Pancreas (tissue), 10 donors: Measurements from ENCODE around the gene SLC40A1. TPM values are rescaled to one million over a fixed set of nuclear protein-coding genes. Genes with fewer than 3 reads are reported as not detected.

Experiments used
- ATAC-seq, 4 donors: fragments of 200-7000 bp; cut with Tn5 transposase; one replicate each; pipeline versions ENCODE4 v1.8.0 to v1.9.1; 2020; ENCODE audit warnings: mild to moderate bottlenecking in 4 of 4, moderate library complexity in 4 of 4
- DNase-seq, 6 donors: peaks; one replicate each; pipeline ENCODE4 v3.0.0-alpha.2; 2020
- FAIRE-seq: peaks from 2 replicates; lab custom pipeline; 2012; peaks lifted over from hg19 to GRCh38; lab: Jason Lieb, UNC
- H3K27ac ChIP-seq, 4 donors: fragments of 200-600 bp; sonication (generic); 1 replicate in 3 of 4; 2 replicates in 1 of 4; pipeline versions ENCODE4 v1.5.0 to v1.8.0; 2020
- H3K27me3 ChIP-seq, 4 donors: fragments of 200-600 bp; one replicate each; pipeline ENCODE4 v1.8.0; 2021
- H3K36me3 ChIP-seq, 3 donors: fragments of 200-600 bp; sonication (generic) in 1 of 3; one replicate each; pipeline versions ENCODE4 v1.5.0 to v1.8.0; 2020 to 2021
- H3K4me1 ChIP-seq, 3 donors: fragments of 200-600 bp; one replicate each; pipeline ENCODE4 v1.8.0; 2021
- H3K4me3 ChIP-seq, 4 donors: fragments of 200-600 bp; sonication (generic) in 2 of 4; one replicate each; pipeline versions ENCODE4 v1.5.0 to v1.8.0; 2020 to 2021
- H3K9me3 ChIP-seq, 4 donors: fragments of 200-600 bp; one replicate each; pipeline ENCODE4 v1.8.0; 2021
- CTCF ChIP-seq, 4 donors: fragments of 200-600 bp; sonication (generic) in 3 of 4; IDR thresholded peaks; one replicate each; pipeline versions ENCODE4 v1.5.0 to v1.8.0; 2021; ENCODE audit warnings: antibody characterized with exemption in 4 of 4
- WGBS, 2 donors: extraction: QIAGEN DNeasy Blood & Tissue Kit; methylation state at CpG; one replicate each; pipeline ENCODE4 v1.1.7; 2013; 5-methylcytosine and 5-hydroxymethylcytosine counted together
- intact Hi-C, 3 donors: fragments of 100-400 bp; cut with DNase I; formaldehyde crosslinking; loops; one replicate each; pipeline versions ENCODE4 v1.11.1 to v1.14.2; 2022
- polyA plus RNA-seq, 2 donors: library from polyadenylated mRNA; stranded (reverse); fragments of 200-250 nt; gene quantifications; one replicate each; pipeline ENCODE4 v1.2.3, GENCODE V29; 2013
- total RNA-seq, 6 donors: library from RNA; stranded (reverse); fragmentation: NEBNext Ultra II Directional in 4 of 6; extraction: Animal tissue kit (Norgen Biotek cat#: 25700) in 4 of 6; gene quantifications; one replicate each; pipeline versions ENCODE4 v1.2.1 to v1.2.4, GENCODE V29; 2021 to 2023
- donor health status: healthy with polysubstance abuse.
- donor health status: DM: no; HTN: no; CAD: no; lungs with moderate emphysema.
- donor health status: DM: no; HTN: no; CAD: no.
- donor health status: control.
- donor health status: control.
- donor health status: Bipolar disorder and iron deficiency.
- donor health status: DM: yes; HTN: yes; CAD: no.
- donor health status: DM: no; HTN: no; CAD: no.
- donor health status: DM: no; HTN: no; CAD: no.
- donor health status: DM: yes; HTN: yes; CAD: no.

SLC40A1 gene
- total and polyA plus RNA-seq, 8 donors: 14.0 to 65.8 (median 40.4) TPM

- ATAC-seq (no peak), FAIRE-seq (no peak), DNase-seq (no peak)
- TF ChIP-seq CTCF (IDR thresholded peaks at IDR 0.05): no peak
- no peaks in the 10 kb centered on the region for H3K27me3 ChIP-seq
- no peaks in the 10 kb centered on the region for H3K36me3 ChIP-seq
- H3K4me3 ChIP-seq: no peak overlapping the region
- peaks cover 3 to 10% (median 7%) of the 10 kb centered on the region in 3 donors for H3K4me1 ChIP-seq
- no peak overlapping the region for H3K27ac ChIP-seq
- WGBS, 2 donors: 79 to 85% methylated on average over 5 of the region's 5 CpGs
- H3K9me3 ChIP-seq: no peaks in the 10 kb centered on the region
- intact Hi-C loops: no loop called here
Measured at GRCh38 chr2:189583227-189584198, 2.9 kb upstream of the SLC40A1 start.

- WGBS, 2 donors: 95 to 100% methylated on average over 2 of the region's 2 CpGs
- Histone ChIP-seq H3K27me3 (no peaks in the 10 kb centered on the region), H3K4me1 (peaks cover 5 to 13% (median 13%) of the 10 kb centered on the region in 3 donors), H3K36me3 (no peaks in the 10 kb centered on the region), H3K4me3 (no peak overlapping the region), H3K27ac (no peak overlapping the region), H3K9me3 (no peaks in the 10 kb centered on the region)
- no peak for TF ChIP-seq CTCF (IDR thresholded peaks at IDR 0.05)
- intact Hi-C loops: no loop called here
- no peak for FAIRE-seq
- no peak for DNase-seq
- ATAC-seq: no peak
Measured at GRCh38 chr2:189582809-189583192, 2.2 kb upstream of the SLC40A1 start.

GRCh38 chr2:189582140-189582808 lies 1.7 kb upstream of the SLC40A1 start:
- DNase-seq: no peak
- Histone ChIP-seq H3K9me3 (no peaks in the 10 kb centered on the region), H3K27me3 (no peaks in the 10 kb centered on the region), H3K4me3 (no peak overlapping the region), H3K27ac (peak overlapping the region in 2 of 4 donors; percentile 93), H3K36me3 (no peaks in the 10 kb centered on the region), H3K4me1 (peaks cover 5 to 18% (median 15%) of the 10 kb centered on the region in 3 donors)
- no peak for TF ChIP-seq CTCF (IDR thresholded peaks at IDR 0.05)
- 88 to 91% methylated on average over 6 of the region's 6 CpGs for WGBS, 2 donors
- no peak for ATAC-seq
- FAIRE-seq: no peak
- intact Hi-C loops: no loop called here

GRCh38 chr2:189581354-189582139 lies 961 bp upstream of the SLC40A1 start:
- FAIRE-seq: no peak
- intact Hi-C loops: no loop called here
- Histone ChIP-seq H3K36me3 (no peaks in the 10 kb centered on the region), H3K9me3 (no peaks in the 10 kb centered on the region), H3K4me1 (peaks cover 5 to 25% (median 19%) of the 10 kb centered on the region in 3 donors), H3K27me3 (no peaks in the 10 kb centered on the region), H3K27ac (peak overlapping the region; percentile 69 to 93 (median 85)), H3K4me3 (peak overlapping the region; percentile 42 to 74 (median 64))
- DNase-seq: peak; percentile 31 to 50 (median 39)
- no peak for TF ChIP-seq CTCF (IDR thresholded peaks at IDR 0.05)
- WGBS, 2 donors: 13 to 16% methylated on average over 22 of the region's 22 CpGs
- peak; percentile 17 to 33 (median 30) for ATAC-seq
